Left ventricle myocardium inferior (tissue), 1 donor: ENCODE results near the gene PLEKHA6. TPM values are rescaled to one million over a fixed set of nuclear protein-coding genes. Genes with fewer than 3 reads are reported as not detected.

Experiments used
- DNase-seq: peaks from one replicate; pipeline ENCODE4 v3.0.0-alpha.2; 2020
- H3K27ac ChIP-seq: fragments of 200-600 bp; replicated peaks from 2 replicates; pipeline ENCODE4 v1.8.0; 2021
- H3K27me3 ChIP-seq: fragments of 200-600 bp; 2 replicates; pipeline ENCODE4 v1.8.0; 2021; ENCODE audit warnings: low read depth
- H3K36me3 ChIP-seq: fragments of 200-600 bp; 2 replicates; pipeline ENCODE4 v1.8.0; 2021
- H3K4me1 ChIP-seq: fragments of 200-600 bp; 2 replicates; pipeline ENCODE4 v1.8.0; 2021
- H3K4me3 ChIP-seq: fragments of 200-600 bp; 2 replicates; pipeline ENCODE4 v1.8.0; 2021; ENCODE audit warnings: mild to moderate bottlenecking, moderate library complexity
- H3K9me3 ChIP-seq: fragments of 200-600 bp; replicated peaks from 2 replicates; pipeline ENCODE4 v1.8.0; 2021
- intact Hi-C: fragments of 100-400 bp; cut with micrococcal nuclease; formaldehyde crosslinking; loops from one replicate; pipeline ENCODE4 v1.11.0; 2022
- total RNA-seq: library from RNA; stranded (reverse); fragmentation: NEBNext Ultra II Directional; extraction: Animal tissue kit (Norgen Biotek cat#: 25700); gene quantifications from one replicate; pipeline ENCODE4 v1.2.1, GENCODE V29; 2021
- TF ChIP-seq, protein P1 (sequence below): fragments of 200-600 bp; IDR thresholded peaks from 2 replicates; pipeline ENCODE4 v1.8.0; 2021; ENCODE audit warnings: antibody characterized with exemption, mild to moderate bottlenecking, borderline replicate concordance
- donor health status: DM: no; HTN: yes; CAD: no; lungs with severe emphysema.

The PLEKHA6 gene
- total RNA-seq, 1 donor from 2014 or later: 28.8 TPM

- H3K27me3 ChIP-seq: no peaks in the 10 kb centered on the region
- TF ChIP-seq, protein P1, sequence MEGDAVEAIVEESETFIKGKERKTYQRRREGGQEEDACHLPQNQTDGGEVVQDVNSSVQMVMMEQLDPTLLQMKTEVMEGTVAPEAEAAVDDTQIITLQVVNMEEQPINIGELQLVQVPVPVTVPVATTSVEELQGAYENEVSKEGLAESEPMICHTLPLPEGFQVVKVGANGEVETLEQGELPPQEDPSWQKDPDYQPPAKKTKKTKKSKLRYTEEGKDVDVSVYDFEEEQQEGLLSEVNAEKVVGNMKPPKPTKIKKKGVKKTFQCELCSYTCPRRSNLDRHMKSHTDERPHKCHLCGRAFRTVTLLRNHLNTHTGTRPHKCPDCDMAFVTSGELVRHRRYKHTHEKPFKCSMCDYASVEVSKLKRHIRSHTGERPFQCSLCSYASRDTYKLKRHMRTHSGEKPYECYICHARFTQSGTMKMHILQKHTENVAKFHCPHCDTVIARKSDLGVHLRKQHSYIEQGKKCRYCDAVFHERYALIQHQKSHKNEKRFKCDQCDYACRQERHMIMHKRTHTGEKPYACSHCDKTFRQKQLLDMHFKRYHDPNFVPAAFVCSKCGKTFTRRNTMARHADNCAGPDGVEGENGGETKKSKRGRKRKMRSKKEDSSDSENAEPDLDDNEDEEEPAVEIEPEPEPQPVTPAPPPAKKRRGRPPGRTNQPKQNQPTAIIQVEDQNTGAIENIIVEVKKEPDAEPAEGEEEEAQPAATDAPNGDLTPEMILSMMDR: no peak
- no peak overlapping the region for H3K27ac ChIP-seq
- H3K4me3 ChIP-seq: no peak overlapping the region
- no peaks in the 10 kb centered on the region for H3K36me3 ChIP-seq
- intact Hi-C loops: no loop called here
- H3K9me3 ChIP-seq: no peaks in the 10 kb centered on the region
- peaks cover 12% of the 10 kb centered on the region for H3K4me1 ChIP-seq
- no peak for DNase-seq
These were observed 38.1 kb downstream of the PLEKHA6 start for GRCh38 chr1:204321665-204322064.

GRCh38 chr1:204321051-204321450 lies 38.7 kb downstream of the PLEKHA6 start:
- Histone ChIP-seq H3K9me3 (no peaks in the 10 kb centered on the region), H3K27me3 (no peaks in the 10 kb centered on the region), H3K4me1 (peaks cover 12% of the 10 kb centered on the region), H3K4me3 (no peak overlapping the region), H3K27ac (no peak overlapping the region), H3K36me3 (no peaks in the 10 kb centered on the region)
- no peak for DNase-seq
- TF ChIP-seq, protein P1: no peak
- intact Hi-C loops: no loop called here

GRCh38 chr1:204320382-204320804 lies 39.3 kb downstream of the PLEKHA6 start:
- H3K9me3 ChIP-seq: no peaks in the 10 kb centered on the region
- intact Hi-C loops: no loop called here
- DNase-seq: no peak
- H3K36me3 ChIP-seq: no peaks in the 10 kb centered on the region
- H3K4me1 ChIP-seq: peaks cover 12% of the 10 kb centered on the region
- H3K27ac ChIP-seq: no peak overlapping the region
- H3K27me3 ChIP-seq: no peaks in the 10 kb centered on the region
- TF ChIP-seq, protein P1: no peak
- H3K4me3 ChIP-seq: no peak overlapping the region

- intact Hi-C loops: no loop called here
- TF ChIP-seq, protein P1: no peak
- Histone ChIP-seq H3K4me1 (peaks cover 19% of the 10 kb centered on the region), H3K27ac (no peak overlapping the region), H3K27me3 (no peaks in the 10 kb centered on the region), H3K4me3 (no peak overlapping the region), H3K36me3 (no peaks in the 10 kb centered on the region), H3K9me3 (no peaks in the 10 kb centered on the region)
- DNase-seq: no peak
These were observed 40.3 kb downstream of the PLEKHA6 start for GRCh38 chr1:204319462-204319861.

GRCh38 chr1:204319027-204319426 lies 40.7 kb downstream of the PLEKHA6 start:
- no peak for DNase-seq
- Histone ChIP-seq H3K27me3 (no peaks in the 10 kb centered on the region), H3K9me3 (no peaks in the 10 kb centered on the region), H3K36me3 (no peaks in the 10 kb centered on the region), H3K4me1 (peaks cover 22% of the 10 kb centered on the region), H3K4me3 (no peak overlapping the region), H3K27ac (peak overlapping the region; percentile 42)
- TF ChIP-seq, protein P1: no peak
- intact Hi-C loops: no loop called here

DNA sequence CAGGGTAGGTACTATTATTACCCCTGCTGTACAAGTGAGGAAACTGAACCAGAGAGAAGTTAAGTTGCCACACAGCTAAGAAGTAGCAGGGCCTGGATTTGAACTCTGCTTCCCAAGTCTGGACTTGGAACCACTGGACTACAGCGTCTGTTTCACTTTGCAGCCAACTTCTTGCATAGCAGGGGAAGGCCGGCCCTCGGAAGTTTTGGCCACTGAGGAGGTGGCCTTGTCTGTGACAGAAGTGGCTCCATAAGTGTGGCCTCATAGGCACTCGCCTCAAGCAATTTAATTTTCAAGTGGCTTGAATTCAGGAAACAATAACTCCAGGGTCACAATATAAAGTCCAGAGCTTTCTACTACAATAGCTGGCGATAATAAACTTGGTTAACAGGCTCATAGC lies 41.4 kb downstream of the PLEKHA6 start:
- H3K4me3 ChIP-seq: no peak overlapping the region
- no peak overlapping the region for H3K27ac ChIP-seq
- peaks cover 29% of the 10 kb centered on the region for H3K4me1 ChIP-seq
- no peaks in the 10 kb centered on the region for H3K36me3 ChIP-seq
- no peak for DNase-seq
- TF ChIP-seq, protein P1: no peak
- intact Hi-C loops: no loop called here
- no peaks in the 10 kb centered on the region for H3K9me3 ChIP-seq
- no peaks in the 10 kb centered on the region for H3K27me3 ChIP-seq
